Tibial artery (tissue), 4 donors: ENCODE results near the gene ADAMTS9.

ENCODE experiments used
- DNase-seq, 2 donors: peaks; one replicate each; pipeline ENCODE4 v3.0.0-alpha.2; 2019
- H3K27ac ChIP-seq, 2 donors: fragments of 200-600 bp; sonication (generic) in 1 of 2; 1 replicate in 1 of 2; 2 replicates in 1 of 2; pipeline ENCODE4 v1.5.1; 2018 to 2019; ENCODE audit warnings: mild to moderate bottlenecking in 1 of 2
- H3K27me3 ChIP-seq, 2 donors: fragments of 200-600 bp; sonication (generic) in 1 of 2; one replicate each; pipeline versions ENCODE4 v1.5.1 to v1.6.0; 2016 to 2019
- H3K36me3 ChIP-seq, 3 donors: fragments of 200-600 bp; sonication (generic) in 2 of 3; one replicate each; pipeline ENCODE4 v1.5.1; 2016 to 2019; ENCODE audit warnings: mild to moderate bottlenecking in 2 of 3
- H3K4me1 ChIP-seq, 4 donors: fragments of 200-600 bp; sonication (generic) in 2 of 4; 1 replicate in 3 of 4; 2 replicates in 1 of 4; pipeline ENCODE4 v1.5.1; 2016 to 2019
- H3K4me3 ChIP-seq, 2 donors: fragments of 200-600 bp; sonication (generic) in 1 of 2; 1 replicate in 1 of 2; 2 replicates in 1 of 2; pipeline ENCODE4 v1.5.1; 2018 to 2019; ENCODE audit warnings: mild to moderate bottlenecking in 2 of 2
- H3K9me3 ChIP-seq, 3 donors: fragments of 200-600 bp; sonication (generic) in 1 of 3; one replicate each; pipeline ENCODE4 v1.5.1; 2016 to 2019
- intact Hi-C: fragments of 100-400 bp; cut with DNase I; formaldehyde crosslinking; loops from one replicate; pipeline ENCODE4 v1.15.0; 2023; ENCODE audit warnings: low total_unique reads
- TF ChIP-seq, protein P1 (sequence below), 2 experiments: fragments of 200-600 bp in 1 of 2; fragments of 450-650 bp in 1 of 2; IDR thresholded peaks; one replicate each; pipeline ENCODE4 v1.5.1; 2017 to 2019; ENCODE audit warnings: antibody characterized with exemption in 2 of 2, mild to moderate bottlenecking in 1 of 2, moderate library complexity in 1 of 2

ADAMTS9 gene

DNA sequence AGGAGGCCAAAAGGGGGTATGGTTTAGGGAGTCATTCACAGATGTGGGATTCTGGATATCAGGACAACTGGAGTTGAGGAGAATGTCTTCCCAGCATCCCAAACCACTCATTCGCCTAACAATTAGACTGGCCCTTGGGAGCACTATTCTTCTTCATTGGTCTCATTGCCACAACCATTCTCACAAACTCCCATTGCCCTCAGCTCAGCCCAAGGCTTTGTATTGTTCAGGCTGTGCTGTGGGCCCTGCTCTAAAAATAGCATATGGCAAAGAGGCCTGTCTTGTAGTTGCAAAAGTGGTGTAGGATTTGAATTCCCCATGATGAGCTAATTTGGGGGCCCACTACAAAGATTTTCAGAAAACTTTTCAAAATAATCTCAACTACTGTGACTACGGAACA is 6.3 kb upstream of the ADAMTS9 start:
- no peak overlapping the region for H3K4me3 ChIP-seq

DNA sequence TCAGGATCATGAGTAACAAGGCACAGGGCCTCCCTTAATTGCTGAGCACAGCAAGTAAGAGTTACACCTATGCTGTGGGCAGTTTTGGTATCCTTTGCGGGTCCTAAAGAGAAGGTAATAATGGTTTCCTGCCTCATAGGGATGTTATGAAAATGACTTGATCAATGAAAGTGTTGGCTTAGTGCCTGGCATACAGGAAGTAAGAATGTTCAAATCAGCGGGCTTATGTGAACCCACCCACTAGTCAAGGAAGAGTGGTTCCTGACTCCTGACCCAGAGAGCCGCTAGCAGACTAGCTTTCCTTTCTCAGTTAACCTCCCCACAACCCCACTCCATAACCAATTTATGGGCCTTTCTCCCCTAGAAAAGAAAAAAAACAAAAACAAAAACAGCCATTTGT is 5.2 kb upstream of the ADAMTS9 start:
- Histone ChIP-seq H3K4me1 (peaks cover 0 to 54% (median 8%) of the 10 kb centered on the region in 4 donors), H3K36me3 (no peaks in the 10 kb centered on the region), H3K4me3 (no peak overlapping the region), H3K27ac (no peak overlapping the region), H3K9me3 (no peaks in the 10 kb centered on the region), H3K27me3 (no peaks in the 10 kb centered on the region)
- no peak for DNase-seq
- intact Hi-C loops: no loop called here
- TF ChIP-seq, protein P1, sequence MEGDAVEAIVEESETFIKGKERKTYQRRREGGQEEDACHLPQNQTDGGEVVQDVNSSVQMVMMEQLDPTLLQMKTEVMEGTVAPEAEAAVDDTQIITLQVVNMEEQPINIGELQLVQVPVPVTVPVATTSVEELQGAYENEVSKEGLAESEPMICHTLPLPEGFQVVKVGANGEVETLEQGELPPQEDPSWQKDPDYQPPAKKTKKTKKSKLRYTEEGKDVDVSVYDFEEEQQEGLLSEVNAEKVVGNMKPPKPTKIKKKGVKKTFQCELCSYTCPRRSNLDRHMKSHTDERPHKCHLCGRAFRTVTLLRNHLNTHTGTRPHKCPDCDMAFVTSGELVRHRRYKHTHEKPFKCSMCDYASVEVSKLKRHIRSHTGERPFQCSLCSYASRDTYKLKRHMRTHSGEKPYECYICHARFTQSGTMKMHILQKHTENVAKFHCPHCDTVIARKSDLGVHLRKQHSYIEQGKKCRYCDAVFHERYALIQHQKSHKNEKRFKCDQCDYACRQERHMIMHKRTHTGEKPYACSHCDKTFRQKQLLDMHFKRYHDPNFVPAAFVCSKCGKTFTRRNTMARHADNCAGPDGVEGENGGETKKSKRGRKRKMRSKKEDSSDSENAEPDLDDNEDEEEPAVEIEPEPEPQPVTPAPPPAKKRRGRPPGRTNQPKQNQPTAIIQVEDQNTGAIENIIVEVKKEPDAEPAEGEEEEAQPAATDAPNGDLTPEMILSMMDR (IDR thresholded peaks at IDR 0.05): no peak

More for the DNA sequence above, 6.3 kb upstream of the ADAMTS9 start:
- H3K9me3 ChIP-seq: no peaks in the 10 kb centered on the region
- H3K27ac ChIP-seq: no peak overlapping the region
- no peak for DNase-seq
- TF ChIP-seq, protein P1 (IDR thresholded peaks at IDR 0.05): no peak
- no peaks in the 10 kb centered on the region for H3K36me3 ChIP-seq
- intact Hi-C loops: no loop called here
- H3K27me3 ChIP-seq: no peaks in the 10 kb centered on the region
- H3K4me1 ChIP-seq: peaks cover 0 to 52% (median 8%) of the 10 kb centered on the region in 4 donors

DNA sequence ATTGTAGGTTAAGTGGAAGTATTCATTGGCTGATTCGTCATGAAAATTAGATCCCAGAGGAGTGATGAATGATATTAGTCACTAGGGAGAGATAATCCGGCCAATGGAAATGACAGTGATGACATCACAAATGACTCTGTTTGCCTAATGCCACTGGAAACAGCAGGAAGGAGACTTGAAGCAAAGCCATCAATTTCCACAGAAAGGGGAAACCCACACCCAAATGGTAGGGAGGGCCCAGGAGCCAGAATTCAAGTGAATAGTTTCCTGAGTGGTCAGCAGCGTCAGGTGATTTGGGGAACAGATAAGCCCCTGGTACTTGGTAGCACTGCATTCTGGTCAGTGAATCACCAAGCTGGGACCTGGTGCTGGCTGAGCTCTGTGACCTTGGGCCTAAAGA is 3.3 kb upstream of the ADAMTS9 start:
- no peaks in the 10 kb centered on the region for H3K27me3 ChIP-seq
- DNase-seq: no peak
- intact Hi-C loops: no loop called here
- H3K4me1 ChIP-seq: peaks cover 0 to 47% (median 8%) of the 10 kb centered on the region in 4 donors
- H3K9me3 ChIP-seq: no peaks in the 10 kb centered on the region
- no peak overlapping the region for H3K4me3 ChIP-seq
- TF ChIP-seq, protein P1 (IDR thresholded peaks at IDR 0.05): no peak
- H3K27ac ChIP-seq: no peak overlapping the region
- no peaks in the 10 kb centered on the region for H3K36me3 ChIP-seq

DNA sequence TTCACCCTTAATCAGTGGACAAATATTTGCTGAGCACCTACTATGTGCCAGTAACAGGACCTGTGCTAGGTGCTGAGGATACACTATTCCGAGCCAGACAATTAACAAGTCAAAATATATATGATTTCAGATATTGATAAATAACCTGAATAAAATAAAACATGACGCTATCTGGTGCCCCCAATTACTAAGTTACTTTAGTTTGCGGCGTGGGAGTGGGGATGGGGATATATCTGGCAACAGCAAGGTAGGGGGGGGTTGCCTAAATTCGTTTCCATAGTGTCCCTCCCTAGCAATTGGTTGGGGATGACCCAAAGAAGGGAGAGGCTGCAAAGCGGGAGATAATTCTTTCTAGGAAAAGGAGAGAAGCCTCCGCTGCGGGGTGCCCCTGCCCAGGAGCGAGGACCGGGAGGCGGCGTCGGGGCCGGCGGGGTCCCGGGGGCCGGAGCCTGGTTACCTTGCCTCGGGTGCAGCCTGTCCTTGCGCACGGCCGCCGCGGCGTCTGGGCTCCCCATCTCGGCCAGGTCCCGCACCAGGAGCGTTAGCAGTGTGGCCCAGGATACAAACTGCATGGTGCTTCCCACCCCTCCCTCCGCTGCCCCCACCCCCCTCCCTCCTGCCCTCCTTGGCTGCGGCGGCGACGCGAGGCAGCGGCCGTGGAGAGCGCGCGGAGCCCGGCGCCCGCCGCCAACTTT is 567 bp downstream of the ADAMTS9 start:
- Histone ChIP-seq H3K4me1 (peaks cover 0 to 35% (median 1%) of the 10 kb centered on the region in 4 donors), H3K9me3 (no peaks in the 10 kb centered on the region), H3K27me3 (no peaks in the 10 kb centered on the region), H3K27ac (peak overlapping the region; percentile 94 to 98), H3K4me3 (peak overlapping the region; percentile 79), H3K36me3 (no peaks in the 10 kb centered on the region)
- intact Hi-C loops: loop anchor here (2.0 to 5.0 kb wide), 2 partner anchors 155 to 484 kb away; no protein-coding TSS in a partner anchor
- TF ChIP-seq, protein P1 (IDR thresholded peaks at IDR 0.05): no peak
- DNase-seq: peak in 1 of 2 donors; percentile 69

DNA sequence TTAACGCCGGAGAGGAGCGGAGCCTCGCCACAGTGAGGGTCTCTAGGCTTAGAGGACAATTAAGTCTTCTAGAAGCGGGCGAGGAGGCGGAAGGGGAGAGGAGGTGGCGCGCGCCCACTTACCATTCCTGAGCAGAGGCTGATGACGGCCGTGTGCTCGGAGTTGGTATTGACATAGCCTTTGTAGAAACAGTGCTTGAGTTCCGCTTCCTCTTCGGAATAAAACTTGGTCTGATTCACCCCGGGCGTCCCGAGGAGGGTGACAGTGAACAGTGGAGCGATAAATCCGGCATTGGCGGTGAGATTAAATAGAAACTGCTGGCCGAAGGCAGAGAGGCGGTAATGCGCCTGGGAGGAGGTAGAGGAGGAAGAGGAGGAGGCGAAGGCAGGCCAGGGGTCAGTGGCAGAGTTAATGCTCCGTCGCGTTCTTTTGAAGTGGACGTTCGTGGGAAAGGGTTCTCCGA is 1.3 kb downstream of the ADAMTS9 start:
- no peak for DNase-seq
- Histone ChIP-seq H3K4me1 (peaks cover 0 to 32% (median 1%) of the 10 kb centered on the region in 4 donors), H3K9me3 (no peaks in the 10 kb centered on the region), H3K27ac (peak overlapping the region; percentile 94 to 98), H3K36me3 (no peaks in the 10 kb centered on the region), H3K27me3 (no peaks in the 10 kb centered on the region), H3K4me3 (peak overlapping the region; percentile 79)
- intact Hi-C loops: loop anchor here (2.0 to 5.0 kb wide), 2 partner anchors 154 to 484 kb away; no protein-coding TSS in a partner anchor
- TF ChIP-seq, protein P1 (IDR thresholded peaks at IDR 0.05): no peak
